NCI-H1694 (cell line): ENCODE data around the gene MEIOC.
"Not testable (repeated sequence)": the region's sequence is repeated elsewhere in the genome, so short reads cannot be mapped to it uniquely, and the experiment has no call there.

Source experiments
- DNase-seq: peaks from one replicate; lab custom pipeline; 2025; lab: John Stamatoyannopoulos, UW

The MEIOC gene

GRCh38 chr17:44647736-44648135 lies 8.5 kb upstream of the MEIOC start:
- no peak for DNase-seq

- DNase-seq = no peak
Observed at GRCh38 chr17:44648963-44649362, 7.3 kb upstream of the MEIOC start.

GRCh38 chr17:44651228-44651627 lies 5.0 kb upstream of the MEIOC start:
- DNase-seq = no peak

- DNase-seq = no peak
Observed at GRCh38 chr17:44652727-44653126, 3.5 kb upstream of the MEIOC start.

- no peak for DNase-seq
Observed at GRCh38 chr17:44653384-44653783, 2.9 kb upstream of the MEIOC start.

- no peak for DNase-seq
Observed at GRCh38 chr17:44653954-44654353, 2.3 kb upstream of the MEIOC start.

- DNase-seq = no peak
Observed at GRCh38 chr17:44661835-44662234, 5.6 kb downstream of the MEIOC start.

- no peak for DNase-seq
Observed at GRCh38 chr17:44663095-44663494, 6.8 kb downstream of the MEIOC start.

- DNase-seq = no peak
Observed at GRCh38 chr17:44664867-44665266, 8.6 kb downstream of the MEIOC start.

GRCh38 chr17:44666006-44666405 lies 9.7 kb downstream of the MEIOC start:
- no peak for DNase-seq

GRCh38 chr17:44672479-44673093 lies 16.3 kb downstream of the MEIOC start:
- no peak for DNase-seq

- DNase-seq = no peak
Observed at GRCh38 chr17:44673893-44674292, 17.6 kb downstream of the MEIOC start.

- no peak for DNase-seq
Observed at GRCh38 chr17:44677136-44677535, 20.9 kb downstream of the MEIOC start.

- not testable (repeated sequence) for DNase-seq
Observed at GRCh38 chr17:44683303-44683702, 27.0 kb downstream of the MEIOC start.

- DNase-seq = no peak
Observed at GRCh38 chr17:44687756-44688155, 31.5 kb downstream of the MEIOC start.

GRCh38 chr17:44688200-44688599 lies 31.9 kb downstream of the MEIOC start:
- no peak for DNase-seq

- no peak for DNase-seq
Observed at GRCh38 chr17:44688675-44689476, 32.6 kb downstream of the MEIOC start.

- peak; percentile 77 for DNase-seq
Observed at GRCh38 chr17:44689477-44690217, 33.4 kb downstream of the MEIOC start, which contains the start of gene CCDC43. Gene CCDC43, minus strand, starts transcription at chr17:44689776. Its CDS starts 23 bp downstream, at chr17:44689753.

- DNase-seq = not testable (repeated sequence)
Observed at GRCh38 chr17:44690746-44691306, 34.6 kb downstream of the MEIOC start.

- DNase-seq = no peak
Observed at GRCh38 chr17:44693609-44694008, 37.3 kb downstream of the MEIOC start.

- DNase-seq = not testable (repeated sequence)
Observed at GRCh38 chr17:44700288-44700687, 44.0 kb downstream of the MEIOC start.

- no peak for DNase-seq
Observed at GRCh38 chr17:44707755-44708400, 51.6 kb downstream of the MEIOC start.
